DND-41 (cell line): Measurements from ENCODE around the gene DNAJB1.

Experiments used
- EZH2 ChIP-seq: IDR thresholded peaks from 3 replicates; pipeline ENCODE4 v1.6.1; 2012; ENCODE audit warnings: borderline replicate concordance, low read depth, mild to moderate bottlenecking, moderate library complexity, low read length, inconsistent platforms; ENCODE audit not compliant: severe bottlenecking
- TF ChIP-seq, protein P1 (sequence below): IDR thresholded peaks from 2 replicates; pipeline ENCODE4 v1.5.1; 2012; ENCODE audit warnings: borderline replicate concordance, low read length, moderate library complexity, mild to moderate bottlenecking; ENCODE audit not compliant: poor library complexity, severe bottlenecking; ENCODE audit errors: extremely low read depth

DNA sequence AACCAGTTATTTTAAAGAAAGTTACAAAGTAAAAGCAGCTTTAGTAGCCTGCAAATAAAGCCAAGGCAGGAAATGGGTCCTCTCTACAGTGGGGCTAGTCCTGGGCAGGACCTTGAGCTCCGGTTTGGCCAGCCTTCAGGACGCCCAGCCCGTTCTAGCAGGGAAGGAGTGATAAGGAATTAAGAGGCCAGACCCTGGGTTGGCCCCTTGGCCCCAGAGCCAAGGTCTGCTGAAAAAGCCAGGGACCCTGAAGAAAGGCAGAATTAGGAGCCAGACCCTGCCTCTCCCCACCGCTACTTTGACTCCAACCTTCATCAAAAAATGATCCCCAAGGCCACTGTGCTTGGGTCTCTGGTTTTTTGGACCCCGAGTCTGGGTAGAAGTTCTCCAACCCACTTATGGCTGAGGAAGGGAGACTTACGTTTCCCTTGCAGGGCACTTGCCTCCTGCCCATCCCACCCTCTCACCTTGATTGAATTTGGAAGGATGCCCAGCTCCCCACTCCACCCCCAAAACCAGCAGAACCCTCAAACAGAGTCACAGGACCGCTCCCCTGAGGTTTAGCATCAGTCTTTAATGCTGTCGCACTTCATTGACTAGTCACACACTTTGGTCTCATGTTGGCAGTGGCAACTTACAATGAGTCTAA, 3.9 kb downstream of the DNAJB1 start:
- no peak for TF ChIP-seq EZH2
- TF ChIP-seq, protein P1, sequence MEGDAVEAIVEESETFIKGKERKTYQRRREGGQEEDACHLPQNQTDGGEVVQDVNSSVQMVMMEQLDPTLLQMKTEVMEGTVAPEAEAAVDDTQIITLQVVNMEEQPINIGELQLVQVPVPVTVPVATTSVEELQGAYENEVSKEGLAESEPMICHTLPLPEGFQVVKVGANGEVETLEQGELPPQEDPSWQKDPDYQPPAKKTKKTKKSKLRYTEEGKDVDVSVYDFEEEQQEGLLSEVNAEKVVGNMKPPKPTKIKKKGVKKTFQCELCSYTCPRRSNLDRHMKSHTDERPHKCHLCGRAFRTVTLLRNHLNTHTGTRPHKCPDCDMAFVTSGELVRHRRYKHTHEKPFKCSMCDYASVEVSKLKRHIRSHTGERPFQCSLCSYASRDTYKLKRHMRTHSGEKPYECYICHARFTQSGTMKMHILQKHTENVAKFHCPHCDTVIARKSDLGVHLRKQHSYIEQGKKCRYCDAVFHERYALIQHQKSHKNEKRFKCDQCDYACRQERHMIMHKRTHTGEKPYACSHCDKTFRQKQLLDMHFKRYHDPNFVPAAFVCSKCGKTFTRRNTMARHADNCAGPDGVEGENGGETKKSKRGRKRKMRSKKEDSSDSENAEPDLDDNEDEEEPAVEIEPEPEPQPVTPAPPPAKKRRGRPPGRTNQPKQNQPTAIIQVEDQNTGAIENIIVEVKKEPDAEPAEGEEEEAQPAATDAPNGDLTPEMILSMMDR = no peak
